Ovary (tissue), 9 donors: ENCODE measurements around the gene RNF40. TPM values are rescaled to one million over a fixed set of nuclear protein-coding genes. Genes with fewer than 3 reads are reported as not detected.

Experiments used
- DNase-seq, 5 donors: peaks; one replicate each; pipeline ENCODE4 v3.0.0-alpha.2; 2019 to 2020
- H3K27ac ChIP-seq, 2 donors: fragments of 200-600 bp; one replicate each; pipeline versions ENCODE4 v1.5.1 to v1.8.0; 2019 to 2022
- H3K27me3 ChIP-seq: fragments of 200-600 bp; one replicate; pipeline ENCODE4 v1.8.0; 2022
- H3K36me3 ChIP-seq: fragments of 200-600 bp; sonication (generic); one replicate; pipeline ENCODE4 v1.5.1; 2019
- H3K4me1 ChIP-seq: one replicate; pipeline ENCODE4 v1.8.1; 2013; ENCODE audit warnings: mild to moderate bottlenecking, moderate library complexity; ENCODE audit not compliant: insufficient read depth
- H3K4me3 ChIP-seq: fragments of 200-600 bp; sonication (generic); one replicate; pipeline ENCODE4 v1.5.1; 2017
- H3K9me3 ChIP-seq, 2 donors: fragments of 200-600 bp in 1 of 2; sonication (generic) in 1 of 2; one replicate each; pipeline versions ENCODE4 v1.5.1 to v1.8.1; 2013 to 2019; ENCODE audit warnings: mild to moderate bottlenecking in 1 of 2, moderate library complexity in 1 of 2
- EP300 ChIP-seq: sonication (generic); formaldehyde crosslinking; IDR thresholded peaks from one replicate; pipeline ENCODE4 v1.6.1; 2017; ENCODE audit warnings: antibody characterized with exemption
- POLR2A ChIP-seq: fragments of 450-650 bp; IDR thresholded peaks from one replicate; pipeline ENCODE4 v1.6.1; 2017; ENCODE audit warnings: antibody characterized with exemption, mild to moderate bottlenecking, moderate library complexity
- WGBS, 3 donors: extraction: QIAGEN DNeasy Blood & Tissue Kit in 1 of 3; methylation state at CpG; one replicate each; pipeline versions ENCODE4 v1.1.5 to v1.1.7; 2013 to 2017; 5-methylcytosine and 5-hydroxymethylcytosine counted together
- intact Hi-C, 4 donors: fragments of 100-400 bp; cut with DNase I; formaldehyde crosslinking; loops; one replicate each; pipeline versions ENCODE4 v1.11.0 to v1.15.1; 2022 to 2023
- polyA plus RNA-seq, 2 donors: library from polyadenylated mRNA; stranded (reverse); fragments of 200-250 nt in 1 of 2; fragments of 350-450 nt in 1 of 2; fragmentation: Illumina TruSeq in 1 of 2; extraction: RNeasy Lipid Tissue Mini Kit (QIAGEN cat#74804) in 1 of 2; gene quantifications; one replicate each; pipeline ENCODE4 v1.2.3, GENCODE V29; 2013 to 2014
- total RNA-seq, 7 donors: library from RNA; depleted of rRNA in 2 of 7; stranded (reverse); fragments of >200 nt in 2 of 7; fragmentation: NEBNext Ultra II Directional in 3 of 7; extraction: Animal tissue kit (Norgen Biotek cat#: 25700) in 3 of 7; gene quantifications; one replicate each; pipeline versions ENCODE4 v1.1.0 to v1.2.4, GENCODE V29; 2016 to 2023
- TF ChIP-seq, protein P1 (sequence below), 3 donors: fragments of 450-650 bp in 2 of 3; fragments of 200-600 bp in 1 of 3; IDR thresholded peaks; one replicate each; pipeline versions ENCODE4 v1.5.1 to v1.8.0; 2016 to 2022; ENCODE audit warnings: antibody characterized with exemption in 3 of 3, mild to moderate bottlenecking in 1 of 3
- donor health status: DM: no; HTN: no; CAD: no; lungs with moderate emphysema.
- donor health status: DM: no; HTN: no; CAD: no.
- donor health status: Bipolar disorder and iron deficiency.
- donor health status: DM: yes; HTN: yes; CAD: no.
- donor health status: DM: no; HTN: no; CAD: no.
- donor health status: DM: yes; HTN: yes; CAD: no.

Gene RNF40
- total and polyA plus RNA-seq, 9 donors, result 67.2 to 143 (median 94.3) TPM

DNA sequence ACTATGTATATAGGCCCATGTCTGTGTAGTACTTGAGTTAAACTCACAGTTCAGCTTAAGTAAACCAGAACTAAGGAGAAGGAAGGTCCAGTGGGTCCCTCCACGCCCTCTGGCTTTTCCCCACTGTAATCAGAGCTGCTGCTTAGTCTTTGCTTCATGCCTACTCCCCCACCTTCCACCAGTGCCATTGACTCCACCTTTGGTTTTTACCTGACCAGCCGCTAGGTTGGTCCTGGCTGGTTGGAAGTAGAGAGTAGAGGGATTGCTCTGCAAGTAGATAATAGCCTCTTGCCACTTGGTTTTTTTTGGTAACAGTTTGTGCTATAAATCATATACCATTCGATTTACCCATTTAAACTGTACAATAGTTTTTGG lies 36.7 kb upstream of the RNF40 start:
- H3K9me3 ChIP-seq, result no peaks in the 10 kb centered on the region
- intact Hi-C loops, result loop anchor here in 2 of 4 donors (10.0 kb wide), 2 partner anchors 59 to 591 kb away; partner anchors contain the start of gene ZNF629 (in 1 of the 2)
- H3K36me3 ChIP-seq, result peaks cover 2% of the 10 kb centered on the region
- DNase-seq, result no peak
- no peaks in the 10 kb centered on the region for H3K27me3 ChIP-seq
- no peaks in the 10 kb centered on the region for H3K4me1 ChIP-seq
- H3K27ac ChIP-seq, result no peak overlapping the region
- no peak for TF ChIP-seq EP300
- TF ChIP-seq POLR2A, result no peak
- TF ChIP-seq, protein P1, sequence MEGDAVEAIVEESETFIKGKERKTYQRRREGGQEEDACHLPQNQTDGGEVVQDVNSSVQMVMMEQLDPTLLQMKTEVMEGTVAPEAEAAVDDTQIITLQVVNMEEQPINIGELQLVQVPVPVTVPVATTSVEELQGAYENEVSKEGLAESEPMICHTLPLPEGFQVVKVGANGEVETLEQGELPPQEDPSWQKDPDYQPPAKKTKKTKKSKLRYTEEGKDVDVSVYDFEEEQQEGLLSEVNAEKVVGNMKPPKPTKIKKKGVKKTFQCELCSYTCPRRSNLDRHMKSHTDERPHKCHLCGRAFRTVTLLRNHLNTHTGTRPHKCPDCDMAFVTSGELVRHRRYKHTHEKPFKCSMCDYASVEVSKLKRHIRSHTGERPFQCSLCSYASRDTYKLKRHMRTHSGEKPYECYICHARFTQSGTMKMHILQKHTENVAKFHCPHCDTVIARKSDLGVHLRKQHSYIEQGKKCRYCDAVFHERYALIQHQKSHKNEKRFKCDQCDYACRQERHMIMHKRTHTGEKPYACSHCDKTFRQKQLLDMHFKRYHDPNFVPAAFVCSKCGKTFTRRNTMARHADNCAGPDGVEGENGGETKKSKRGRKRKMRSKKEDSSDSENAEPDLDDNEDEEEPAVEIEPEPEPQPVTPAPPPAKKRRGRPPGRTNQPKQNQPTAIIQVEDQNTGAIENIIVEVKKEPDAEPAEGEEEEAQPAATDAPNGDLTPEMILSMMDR (IDR thresholded peaks at IDR 0.05), result no peak
- H3K4me3 ChIP-seq, result no peak overlapping the region
- 88 to 89% (median 88%) methylated on average over 3 of the region's 3 CpGs for whole genome bisulfite sequencing, 3 donors

DNA sequence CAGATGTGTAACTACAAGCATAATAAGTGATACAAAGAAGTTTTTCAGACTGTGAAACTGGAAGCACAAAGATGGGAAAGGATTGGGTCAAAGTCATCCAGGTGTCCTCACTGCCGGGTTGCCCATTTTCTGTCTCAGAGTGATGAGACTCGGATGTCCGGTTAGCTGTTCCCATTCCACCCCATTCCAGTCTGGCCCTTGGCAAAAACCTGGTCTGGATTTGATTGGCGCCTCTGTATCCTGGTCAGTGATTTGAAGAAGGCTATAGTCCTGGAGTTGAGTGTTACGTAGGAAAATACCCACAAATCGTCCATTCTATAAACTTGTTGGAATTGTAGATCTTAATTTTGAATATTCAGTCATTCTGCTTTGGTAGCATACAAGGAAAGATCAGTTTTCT lies 33.8 kb upstream of the RNF40 start:
- intact Hi-C loops, result loop anchor here in 2 of 4 donors (10.0 kb wide), 2 partner anchors 56 to 594 kb away; partner anchors contain the start of gene ZNF629 (in 1 of the 2)
- DNase-seq, result no peak
- Histone ChIP-seq H3K36me3 (no peaks in the 10 kb centered on the region), H3K4me3 (no peak overlapping the region), H3K27me3 (no peaks in the 10 kb centered on the region), H3K9me3 (no peaks in the 10 kb centered on the region), H3K4me1 (no peaks in the 10 kb centered on the region), H3K27ac (no peak overlapping the region)
- TF ChIP-seq, protein P1 (IDR thresholded peaks at IDR 0.05), result no peak
- no peak for TF ChIP-seq EP300
- TF ChIP-seq POLR2A, result no peak
- 88 to 93% (median 91%) methylated on average over 6 of the region's 6 CpGs for WGBS, 3 donors

DNA sequence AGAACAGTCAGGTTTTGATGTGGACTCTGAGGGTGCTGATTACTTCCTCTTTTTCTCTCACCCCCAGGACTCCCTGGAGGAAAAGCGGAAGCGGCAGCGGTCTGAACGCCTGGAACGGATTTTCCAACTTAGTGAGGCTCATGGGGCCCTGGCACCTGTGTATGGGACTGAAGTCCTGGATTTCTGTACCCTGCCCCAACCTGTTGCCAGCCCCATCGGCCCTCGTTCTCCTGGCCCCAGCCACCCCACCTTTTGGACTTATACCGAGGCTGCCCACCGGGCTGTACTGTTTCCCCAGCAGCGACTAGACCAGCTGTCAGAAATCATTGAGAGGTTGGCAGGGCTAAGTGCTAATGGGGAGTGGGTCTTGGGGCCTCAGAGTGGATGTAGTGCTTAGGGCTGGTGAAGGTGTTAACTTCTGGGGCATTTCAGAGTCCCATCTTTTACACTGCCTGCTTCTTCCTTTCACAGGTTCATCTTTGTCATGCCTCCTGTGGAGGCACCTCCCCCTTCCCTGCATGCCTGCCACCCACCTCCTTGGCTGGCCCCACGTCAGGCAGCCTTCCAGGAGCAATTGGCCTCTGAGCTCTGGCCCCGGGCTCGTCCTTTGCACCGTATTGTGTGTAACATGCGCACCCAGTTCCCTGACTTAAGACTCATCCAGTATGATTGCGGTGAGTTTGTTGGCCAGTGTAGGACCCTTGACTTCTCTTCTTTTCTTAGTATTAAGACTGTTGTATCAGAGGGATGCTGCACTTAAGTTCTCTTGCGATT lies 33.0 kb upstream of the RNF40 start:
- DNase-seq, result no peak
- Histone ChIP-seq H3K4me1 (no peaks in the 10 kb centered on the region), H3K27ac (no peak overlapping the region), H3K36me3 (no peaks in the 10 kb centered on the region), H3K4me3 (no peak overlapping the region), H3K9me3 (no peaks in the 10 kb centered on the region), H3K27me3 (no peaks in the 10 kb centered on the region)
- TF ChIP-seq POLR2A, result no peak
- intact Hi-C loops, result loop anchor here in 2 of 4 donors (10.0 kb wide), 2 partner anchors 56 to 594 kb away; partner anchors contain the start of gene ZNF629 (in 1 of the 2)
- 84 to 86% (median 85%) methylated on average over 17 of the region's 17 CpGs for WGBS, 3 donors

DNA sequence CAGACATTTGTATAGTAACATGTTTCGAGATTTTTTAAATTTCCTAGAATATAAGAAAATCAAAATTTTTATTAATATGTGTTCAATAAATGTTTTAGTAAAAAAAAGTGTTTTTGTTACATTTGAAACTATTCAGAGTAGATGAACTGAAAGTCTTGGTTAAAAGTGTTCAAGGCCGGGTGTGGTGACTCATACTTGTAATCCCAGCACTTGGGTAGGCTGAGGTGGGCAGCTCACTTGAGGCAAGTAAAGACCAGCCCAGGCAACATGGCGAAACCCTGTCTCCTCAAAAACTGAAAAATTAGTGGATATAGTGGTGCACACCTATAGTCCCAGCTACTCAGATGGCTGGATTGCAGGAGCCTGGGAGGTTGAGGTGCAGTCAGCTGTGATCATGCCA lies 30.7 kb upstream of the RNF40 start:
- WGBS, 3 donors, result 77 to 90% (median 79%) methylated on average over 3 of the region's 3 CpGs
- H3K36me3 ChIP-seq, result no peaks in the 10 kb centered on the region
- H3K27ac ChIP-seq, result no peak overlapping the region
- TF ChIP-seq EP300 (no peak), POLR2A (no peak)
- TF ChIP-seq, protein P1 (IDR thresholded peaks at IDR 0.05), result no peak
- intact Hi-C loops, result no loop called here
- DNase-seq, result no peak
- no peaks in the 10 kb centered on the region for H3K9me3 ChIP-seq
- no peaks in the 10 kb centered on the region for H3K27me3 ChIP-seq
- no peak overlapping the region for H3K4me3 ChIP-seq
- H3K4me1 ChIP-seq, result no peaks in the 10 kb centered on the region
